Osteoblast (primary cell): ENCODE data around the gene KCNA4. TPM values are rescaled to one million over a fixed set of nuclear protein-coding genes. Genes with fewer than 3 reads are reported as not detected.

Source experiments
- DNase-seq: peaks from one replicate; pipeline ENCODE4 v3.0.0; 2011; ENCODE audit warnings: low spot score, mixed read lengths; ENCODE audit not compliant: insufficient read length; ENCODE audit errors: missing footprints
- H2AFZ ChIP-seq: 2 replicates; pipeline ENCODE4 v1.6.0; 2011; ENCODE audit warnings: mild to moderate bottlenecking, low read length
- H3K27ac ChIP-seq: 2 replicates; pipeline ENCODE4 v1.5.1; 2011; ENCODE audit warnings: mild to moderate bottlenecking, low read depth, low read length, moderate library complexity
- H3K27me3 ChIP-seq: 2 replicates; pipeline ENCODE4 v1.6.0; 2012; ENCODE audit warnings: mild to moderate bottlenecking, control low read depth, inconsistent platforms, low read length, moderate library complexity; ENCODE audit not compliant: insufficient read depth
- H3K36me3 ChIP-seq: 2 replicates; pipeline ENCODE4 v1.5.1; 2011; ENCODE audit warnings: mild to moderate bottlenecking, low read length, control low read depth, moderate library complexity; ENCODE audit not compliant: insufficient read depth
- H3K4me1 ChIP-seq: 2 replicates; pipeline ENCODE4 v1.5.1; 2011; ENCODE audit warnings: mild to moderate bottlenecking, low read length, control low read depth, moderate library complexity; ENCODE audit not compliant: insufficient read depth
- H3K4me2 ChIP-seq: 2 replicates; pipeline ENCODE4 v1.6.0; 2011; ENCODE audit warnings: mild to moderate bottlenecking, low read length; ENCODE audit not compliant: insufficient read depth
- H3K4me3 ChIP-seq: fragments of 200-600 bp; sonication (generic); 3 replicates; pipeline ENCODE4 v1.5.1; 2012; ENCODE audit warnings: mild to moderate bottlenecking, low read length, inconsistent platforms; ENCODE audit not compliant: insufficient read depth
- H3K79me2 ChIP-seq: 2 replicates; pipeline ENCODE4 v1.6.0; 2012; ENCODE audit warnings: mild to moderate bottlenecking, low read length, control low read depth, inconsistent platforms; ENCODE audit not compliant: insufficient read depth
- H3K9me3 ChIP-seq: 2 replicates; pipeline ENCODE4 v1.5.1; 2011; ENCODE audit warnings: low read depth, low read length, control low read depth
- H4K20me1 ChIP-seq: 2 replicates; pipeline ENCODE4 v1.6.0; 2012; ENCODE audit warnings: mild to moderate bottlenecking, low read length, control low read depth; ENCODE audit not compliant: insufficient read depth
- total RNA-seq: library from RNA; depleted of rRNA; stranded (reverse); fragments of >200 nt; gene quantifications from 2 replicates; pipeline ENCODE4 v1.2.3, GENCODE V29; 2012
- TF ChIP-seq, protein P1 (sequence below): IDR thresholded peaks from 2 replicates; pipeline ENCODE4 v1.5.1; 2011; ENCODE audit warnings: mild to moderate bottlenecking, low read depth, low read length, moderate library complexity; ENCODE audit errors: extremely low read depth

The KCNA4 gene
- total RNA-seq, 1 donor = under 0.01 TPM

DNA sequence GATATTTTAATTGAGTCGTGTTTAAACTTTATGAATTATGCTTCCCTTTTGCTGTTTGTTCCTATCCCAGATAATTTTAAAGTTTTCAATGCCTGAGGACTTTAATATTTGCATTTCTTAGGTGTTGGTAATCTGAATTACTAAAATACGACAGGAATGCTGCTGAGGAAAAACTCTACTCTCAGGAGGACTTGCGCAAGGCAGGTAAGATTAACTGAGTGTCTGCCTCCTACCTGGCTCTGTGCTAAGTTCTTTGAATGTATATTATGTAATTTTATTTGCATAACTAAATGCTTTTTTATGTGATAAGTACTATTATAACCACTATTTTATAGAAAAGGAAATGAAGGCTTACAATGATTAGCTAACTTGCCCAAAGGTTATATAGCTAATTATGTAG, 2.7 kb upstream of the KCNA4 start:
- TF ChIP-seq, protein P1, sequence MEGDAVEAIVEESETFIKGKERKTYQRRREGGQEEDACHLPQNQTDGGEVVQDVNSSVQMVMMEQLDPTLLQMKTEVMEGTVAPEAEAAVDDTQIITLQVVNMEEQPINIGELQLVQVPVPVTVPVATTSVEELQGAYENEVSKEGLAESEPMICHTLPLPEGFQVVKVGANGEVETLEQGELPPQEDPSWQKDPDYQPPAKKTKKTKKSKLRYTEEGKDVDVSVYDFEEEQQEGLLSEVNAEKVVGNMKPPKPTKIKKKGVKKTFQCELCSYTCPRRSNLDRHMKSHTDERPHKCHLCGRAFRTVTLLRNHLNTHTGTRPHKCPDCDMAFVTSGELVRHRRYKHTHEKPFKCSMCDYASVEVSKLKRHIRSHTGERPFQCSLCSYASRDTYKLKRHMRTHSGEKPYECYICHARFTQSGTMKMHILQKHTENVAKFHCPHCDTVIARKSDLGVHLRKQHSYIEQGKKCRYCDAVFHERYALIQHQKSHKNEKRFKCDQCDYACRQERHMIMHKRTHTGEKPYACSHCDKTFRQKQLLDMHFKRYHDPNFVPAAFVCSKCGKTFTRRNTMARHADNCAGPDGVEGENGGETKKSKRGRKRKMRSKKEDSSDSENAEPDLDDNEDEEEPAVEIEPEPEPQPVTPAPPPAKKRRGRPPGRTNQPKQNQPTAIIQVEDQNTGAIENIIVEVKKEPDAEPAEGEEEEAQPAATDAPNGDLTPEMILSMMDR = no peak
- Histone ChIP-seq H4K20me1 (no peaks in the 10 kb centered on the region), H3K27ac (no peak overlapping the region), H3K4me1 (no peaks in the 10 kb centered on the region), H3K4me3 (no peak overlapping the region), H3K9me3 (no peaks in the 10 kb centered on the region), H3K4me2 (no peak overlapping the region), H3K79me2 (no peaks in the 10 kb centered on the region), H2AFZ (no peak overlapping the region), H3K36me3 (no peaks in the 10 kb centered on the region), H3K27me3 (no peaks in the 10 kb centered on the region)
- DNase-seq = no peak

DNA sequence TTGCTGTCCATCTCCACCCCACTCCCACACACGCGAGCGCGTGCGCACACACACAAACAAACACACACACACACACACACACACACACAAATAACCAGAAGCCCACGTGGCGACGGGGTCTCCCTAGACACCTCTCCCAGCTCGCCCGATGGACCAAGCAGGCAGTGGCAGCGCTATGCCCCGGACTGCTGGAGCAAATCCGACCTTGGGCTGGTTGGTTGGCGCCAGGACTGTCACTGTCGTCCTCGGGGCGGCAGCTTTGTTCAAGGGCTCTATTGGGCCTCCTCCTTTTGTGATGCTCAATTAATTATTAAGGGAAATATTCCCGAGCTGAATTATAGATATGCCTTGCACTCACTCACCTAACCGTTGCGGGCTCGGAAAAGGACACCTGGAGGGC, 1.7 kb upstream of the KCNA4 start:
- TF ChIP-seq, protein P1 = no peak
- Histone ChIP-seq H3K27ac (no peak overlapping the region), H3K4me3 (no peak overlapping the region), H3K4me1 (no peaks in the 10 kb centered on the region), H3K36me3 (no peaks in the 10 kb centered on the region), H4K20me1 (no peaks in the 10 kb centered on the region), H2AFZ (no peak overlapping the region), H3K9me3 (no peaks in the 10 kb centered on the region), H3K27me3 (no peaks in the 10 kb centered on the region), H3K4me2 (no peak overlapping the region), H3K79me2 (no peaks in the 10 kb centered on the region)
- DNase-seq = no peak

GRCh38 chr11:30017445-30017895, 640 bp upstream of the KCNA4 start:
- H3K27me3 ChIP-seq = no peaks in the 10 kb centered on the region
- H3K79me2 ChIP-seq = no peaks in the 10 kb centered on the region
- no peak for DNase-seq
- no peaks in the 10 kb centered on the region for H3K36me3 ChIP-seq
- H4K20me1 ChIP-seq = no peaks in the 10 kb centered on the region
- no peak overlapping the region for H3K27ac ChIP-seq
- TF ChIP-seq, protein P1 = no peak
- no peaks in the 10 kb centered on the region for H3K4me1 ChIP-seq
- H3K4me2 ChIP-seq = no peak overlapping the region
- H3K9me3 ChIP-seq = no peaks in the 10 kb centered on the region
- no peak overlapping the region for H2AFZ ChIP-seq
- no peak overlapping the region for H3K4me3 ChIP-seq

- Histone ChIP-seq H3K79me2 (no peaks in the 10 kb centered on the region), H3K27me3 (no peaks in the 10 kb centered on the region), H3K4me3 (no peak overlapping the region), H3K4me2 (no peak overlapping the region), H3K36me3 (no peaks in the 10 kb centered on the region), H3K27ac (no peak overlapping the region), H2AFZ (no peak overlapping the region), H3K9me3 (no peaks in the 10 kb centered on the region), H3K4me1 (no peaks in the 10 kb centered on the region), H4K20me1 (no peaks in the 10 kb centered on the region)
- no peak for DNase-seq
- TF ChIP-seq, protein P1 = no peak
These were observed 961 bp downstream of the KCNA4 start for GRCh38 chr11:30015725-30016412.
